Panc1 (cell line): Measurements from ENCODE around the gene PVRIG. TPM values are rescaled to one million over a fixed set of nuclear protein-coding genes. Genes with fewer than 3 reads are reported as not detected.

Experiments used
- ATAC-seq: fragments of 200-7000 bp; cut with Tn5 transposase; 2 replicates; pipeline ENCODE4 v1.9.1; 2020; ENCODE audit warnings: mild to moderate bottlenecking, moderate library complexity
- BruUV-seq: library from RNA; stranded (reverse); fragments of 400-500 nt; replicated peaks from 2 replicates; lab custom pipeline; 2021; lab: Mats Ljungman, UMichigan
- CTCF ChIA-PET: fragments of 300-600 bp; sonication (Branson Sonifier 250); formaldehyde crosslinking; loops from one replicate; lab custom pipeline; 2022; ENCODE audit warnings: antibody characterized with exemption; lab: Charles Lee
- POLR2A ChIA-PET: fragments of 300-600 bp; sonication (Branson Sonifier 250); formaldehyde crosslinking; loops from one replicate; lab custom pipeline; 2022; ENCODE audit warnings: antibody characterized with exemption; lab: Charles Lee
- DNase-seq: peaks from one replicate; pipeline ENCODE4 v3.0.0-alpha.2; 2010; ENCODE audit warnings: low read depth, low spot score
- H3K27ac ChIP-seq: 2 replicates; pipeline ENCODE4 v1.5.1; 2011; ENCODE audit warnings: mild to moderate bottlenecking, low read length, inconsistent platforms
- H3K27me3 ChIP-seq: fragments of 200-500 bp; sonication (Bioruptor generic); 2 replicates; pipeline ENCODE4 v1.6.0; 2014; ENCODE audit warnings: low read length, inconsistent platforms; ENCODE audit not compliant: control insufficient read depth, insufficient read depth
- H3K36me3 ChIP-seq: fragments of 200-500 bp; sonication (Bioruptor generic); 2 replicates; pipeline ENCODE4 v1.5.1; 2014; ENCODE audit warnings: inconsistent platforms, mild to moderate bottlenecking, low read length, moderate library complexity; ENCODE audit not compliant: control insufficient read depth, insufficient read depth
- H3K4me1 ChIP-seq: 2 replicates; pipeline ENCODE4 v1.5.1; 2011; ENCODE audit warnings: inconsistent platforms, mild to moderate bottlenecking, low read length, moderate library complexity; ENCODE audit not compliant: control insufficient read depth, insufficient read depth
- H3K4me3 ChIP-seq, 2 experiments: 2 replicates each; pipeline ENCODE4 v1.5.1; 2011 to 2012; ENCODE audit warnings: low read depth in 2 of 2, low read length in 2 of 2, mild to moderate bottlenecking in 2 of 2, inconsistent platforms in 1 of 2, moderate library complexity in 1 of 2
- H3K9me3 ChIP-seq: fragments of 200-500 bp; sonication (Bioruptor generic); 2 replicates; pipeline ENCODE4 v1.5.1; 2014; ENCODE audit warnings: low read depth, mild to moderate bottlenecking, inconsistent platforms, low read length, moderate library complexity; ENCODE audit not compliant: control insufficient read depth, insufficient read depth
- CTCF ChIP-seq: fragments of 450-650 bp; IDR thresholded peaks from 2 replicates; pipeline ENCODE4 v1.5.1; 2017; ENCODE audit warnings: mild to moderate bottlenecking
- POLR2AphosphoS5 ChIP-seq: IDR thresholded peaks from 2 replicates; pipeline ENCODE4 v1.6.1; 2012; ENCODE audit warnings: mild to moderate bottlenecking, low read depth, low read length, moderate library complexity
- REST ChIP-seq, 2 experiments: IDR thresholded peaks; 2 replicates each; pipeline ENCODE4 v1.6.1; 2011 to 2012; ENCODE audit warnings: low read depth in 2 of 2, control low read depth in 1 of 2, low read length in 1 of 2, mild to moderate bottlenecking in 1 of 2, moderate library complexity in 1 of 2; ENCODE audit not compliant: insufficient read depth in 1 of 2
- SIN3A ChIP-seq: IDR thresholded peaks from 2 replicates; pipeline ENCODE4 v1.6.1; 2012; ENCODE audit warnings: low read depth, mild to moderate bottlenecking, low read length, moderate library complexity, borderline replicate concordance; ENCODE audit not compliant: insufficient read depth
- TCF7L2 ChIP-seq: IDR thresholded peaks from 2 replicates; pipeline ENCODE4 v1.6.1; 2011; ENCODE audit warnings: mild to moderate bottlenecking, low read depth, low read length, inconsistent platforms
- in situ Hi-C: cut with HindIII; loops from 2 replicates; pipeline ENCODE4 v1.10.0; 2016; ENCODE audit warnings: low sequenced_read_pairs, low pct_unique_long_range_greater_than_20kb
- intact Hi-C: fragments of 100-400 bp; cut with micrococcal nuclease; formaldehyde crosslinking; loops from one replicate; pipeline ENCODE4 v1.10.0; 2022; ENCODE audit not compliant: unreplicated experiment
- total RNA-seq: library from RNA; stranded (reverse); gene quantifications from one replicate; pipeline ENCODE4 v1.2.1, GENCODE V29; 2021; ENCODE audit not compliant: unreplicated experiment

PVRIG gene
- total RNA-seq, 1 experiment from 2014 or later: not detected

GRCh38 chr7:100185726-100186125, 34.0 kb upstream of the PVRIG start:
- TF ChIP-seq SIN3A (no peak), POLR2AphosphoS5 (no peak), TCF7L2 (no peak), CTCF (no peak), REST (IDR thresholded peaks at IDR 0.05; ENCODE audit: insufficient read depth in 1 of 2, low read depth in 2 of 2, low read length in 1 of 2) (no peak)
- H3K36me3 ChIP-seq: no peaks in the 10 kb centered on the region
- no TSS peak for BruUV-seq
- DNase-seq (no peak), ATAC-seq (no peak)
- no peaks in the 10 kb centered on the region for H3K4me1 ChIP-seq
- intact Hi-C loops: no loop called here
- H3K9me3 ChIP-seq: no peaks in the 10 kb centered on the region
- H3K27me3 ChIP-seq: no peaks in the 10 kb centered on the region
- H3K27ac ChIP-seq: no peak overlapping the region
- in situ Hi-C loops: no loop called here
- H3K4me3 ChIP-seq: no peak overlapping the region
- ChIA-PET POLR2A (no interaction called here), CTCF (interaction anchor here (0.9 kb wide), 1 partner anchor 54 kb away, joined by 7 read pairs; no protein-coding TSS in a partner anchor)

GRCh38 chr7:100189061-100189460, 30.7 kb upstream of the PVRIG start:
- BruUV-seq: no TSS peak
- DNase-seq (no peak), ATAC-seq (no peak)
- CTCF ChIA-PET: no interaction called here
- no peaks in the 10 kb centered on the region for H3K36me3 ChIP-seq
- H3K27ac ChIP-seq: no peak overlapping the region
- intact Hi-C loops: no loop called here
- POLR2A ChIA-PET: no interaction called here
- TF ChIP-seq TCF7L2 (no peak), CTCF (no peak), REST (IDR thresholded peaks at IDR 0.05; ENCODE audit: insufficient read depth in 1 of 2, low read depth in 2 of 2, low read length in 1 of 2) (no peak), SIN3A (no peak), POLR2AphosphoS5 (no peak)
- H3K27me3 ChIP-seq: no peaks in the 10 kb centered on the region
- H3K4me3 ChIP-seq: no peak overlapping the region
- no peaks in the 10 kb centered on the region for H3K9me3 ChIP-seq
- in situ Hi-C loops: no loop called here
- no peaks in the 10 kb centered on the region for H3K4me1 ChIP-seq
